Endothelial cell of umbilical vein (primary cell): ENCODE measurements around the gene HUNK. TPM values are rescaled to one million over a fixed set of nuclear protein-coding genes. Genes with fewer than 3 reads are reported as not detected.

Experiments
- BruUV-seq: library from RNA; stranded (reverse); fragments of 400-500 nt; replicated peaks from 2 replicates; lab custom pipeline; 2021; lab: Mats Ljungman, UMichigan
- CTCF ChIA-PET: fragments of 300-600, 350-600 bp; sonication (Branson Sonifier 250); formaldehyde crosslinking; loops from one replicate; lab custom pipeline; 2021; ENCODE audit warnings: antibody characterized with exemption, inconsistent platforms; lab: Charles Lee
- POLR2A ChIA-PET: fragments of 300-600, 350-600 bp; sonication (Branson Sonifier 250); formaldehyde crosslinking; loops from one replicate; lab custom pipeline; 2021; ENCODE audit warnings: antibody characterized with exemption, inconsistent platforms; lab: Charles Lee
- DNase-seq: peaks from one replicate; pipeline ENCODE4 v3.0.0-alpha.2; 2011; ENCODE audit warnings: low read depth, low spot score
- FAIRE-seq: peaks from 2 replicates; lab custom pipeline; 2011; peaks lifted over from hg19 to GRCh38; lab: Jason Lieb, UNC
- H2AFZ ChIP-seq: 2 replicates; pipeline ENCODE4 v1.6.0; 2012; ENCODE audit warnings: low read depth, low read length, control low read depth, inconsistent platforms
- H3K27ac ChIP-seq: 2 replicates; pipeline ENCODE4 v1.5.1; 2011; ENCODE audit warnings: low read depth, mild to moderate bottlenecking, control low read depth, low read length, moderate library complexity; ENCODE audit not compliant: insufficient read depth
- H3K27me3 ChIP-seq, 2 experiments: 2 replicates each; pipeline versions ENCODE4 v1.6.0 to v1.6.1; 2011; ENCODE audit warnings: low read length in 2 of 2, mixed read lengths in 1 of 2; ENCODE audit not compliant: control insufficient read depth in 2 of 2, insufficient read depth in 2 of 2
- H3K36me3 ChIP-seq, 2 experiments: 2 replicates in 1 of 2; 3 replicates in 1 of 2; pipeline ENCODE4 v1.5.1; 2011; ENCODE audit warnings: low read length in 2 of 2, mild to moderate bottlenecking in 1 of 2, moderate library complexity in 1 of 2; ENCODE audit not compliant: control insufficient read depth in 2 of 2, insufficient read depth in 2 of 2; ENCODE audit errors: extremely low read depth in 1 of 2
- H3K4me1 ChIP-seq: 3 replicates; pipeline ENCODE4 v1.5.1; 2011; ENCODE audit warnings: mild to moderate bottlenecking, low read length; ENCODE audit not compliant: control insufficient read depth, insufficient read depth; ENCODE audit errors: extremely low read depth
- H3K4me2 ChIP-seq: 2 replicates; pipeline ENCODE4 v1.6.1; 2011; ENCODE audit warnings: low read length, control low read depth, mixed read lengths; ENCODE audit not compliant: insufficient read depth
- H3K4me3 ChIP-seq, 3 experiments: fragments of 200-600 bp in 1 of 3; sonication (generic), shearing (Covaris generic) in 1 of 3; replicated peaks in 1 of 3; 2 replicates each; pipeline ENCODE4 v1.5.1; 2011 to 2016; ENCODE audit warnings: control low read depth in 3 of 3, low read length in 3 of 3, mild to moderate bottlenecking in 2 of 3, inconsistent platforms in 1 of 3, low read depth in 1 of 3, moderate library complexity in 1 of 3; ENCODE audit not compliant: insufficient read depth in 1 of 3
- H3K79me2 ChIP-seq: 2 replicates; pipeline ENCODE4 v1.6.0; 2012; ENCODE audit warnings: low read length, inconsistent platforms; ENCODE audit not compliant: control insufficient read depth, insufficient read depth
- H3K9ac ChIP-seq: replicated peaks from 2 replicates; pipeline ENCODE3; 2011; ENCODE audit warnings: low read length, control low read depth; ENCODE audit not compliant: insufficient read depth; ENCODE audit errors: extremely low read depth
- H3K9me1 ChIP-seq: replicated peaks from 3 replicates; pipeline ENCODE4 v1.6.0; 2011; ENCODE audit warnings: mild to moderate bottlenecking, low read length; ENCODE audit not compliant: control insufficient read depth, insufficient read depth; ENCODE audit errors: extremely low read depth
- H3K9me3 ChIP-seq: replicated peaks from 2 replicates; pipeline ENCODE4 v1.5.1; 2012; ENCODE audit warnings: low read length, inconsistent platforms; ENCODE audit not compliant: control insufficient read depth, insufficient read depth
- H4K20me1 ChIP-seq: replicated peaks from 2 replicates; pipeline ENCODE3; 2011; ENCODE audit warnings: mild to moderate bottlenecking, low read length; ENCODE audit not compliant: control insufficient read depth, insufficient read depth; ENCODE audit errors: extremely low read depth
- CTCF ChIP-seq, 2 donors: IDR thresholded peaks; 1 replicate in 1 of 2; 2 replicates in 1 of 2; pipeline ENCODE4 v1.5.1; 2011; ENCODE audit warnings: low read length in 2 of 2, mild to moderate bottlenecking in 2 of 2, moderate library complexity in 2 of 2, control low read depth in 1 of 2, inconsistent platforms in 1 of 2, low read depth in 1 of 2; ENCODE audit not compliant: insufficient read depth in 1 of 2; ENCODE audit errors: extremely low read depth in 1 of 2
- EZH2 ChIP-seq: IDR thresholded peaks from 2 replicates; pipeline ENCODE4 v1.6.1; 2012; ENCODE audit warnings: borderline replicate concordance, low read depth, mild to moderate bottlenecking, moderate library complexity, low read length, inconsistent platforms; ENCODE audit not compliant: severe bottlenecking
- FOS ChIP-seq: IDR thresholded peaks from 2 replicates; pipeline ENCODE4 v1.6.1; 2011; ENCODE audit warnings: mild to moderate bottlenecking, low read length, moderate library complexity, borderline replicate concordance; ENCODE audit not compliant: insufficient read depth
- GATA2 ChIP-seq: IDR thresholded peaks from 2 replicates; pipeline ENCODE4 v1.7.0; 2011; ENCODE audit warnings: low read depth, mild to moderate bottlenecking, moderate library complexity, mixed read lengths, low read length; ENCODE audit not compliant: insufficient read length, insufficient read depth
- JUN ChIP-seq: IDR thresholded peaks from 2 replicates; pipeline ENCODE4 v1.6.1; 2011; ENCODE audit warnings: borderline replicate concordance, low read depth; ENCODE audit not compliant: insufficient read length, insufficient read depth
- MAX ChIP-seq: IDR thresholded peaks from 2 replicates; pipeline ENCODE4 v1.6.1; 2011; ENCODE audit not compliant: insufficient read depth, insufficient read length
- MYC ChIP-seq: IDR thresholded peaks from one replicate; pipeline ENCODE4 v1.6.1; 2011; ENCODE audit warnings: mild to moderate bottlenecking, low read depth, low read length
- POLR2A ChIP-seq: IDR thresholded peaks from 2 replicates; pipeline ENCODE4 v1.6.1; 2012; ENCODE audit warnings: low read depth, mild to moderate bottlenecking, control low read depth, low read length
- POLR2AphosphoS5 ChIP-seq: IDR thresholded peaks from 2 replicates; pipeline ENCODE4 v1.6.1; 2012; ENCODE audit warnings: low read depth, mild to moderate bottlenecking, control low read depth, low read length, moderate library complexity; ENCODE audit not compliant: insufficient read depth
- dilution Hi-C: fragments of 300-500 bp; cut with MboI; formaldehyde crosslinking; loops from one replicate; pipeline ENCODE4 v1.15.0; 2019; ENCODE audit warnings: low sequenced_read_pairs; ENCODE audit not compliant: extremely low pct_ligation_motif_present
- intact Hi-C: fragments of 100-400 bp; cut with micrococcal nuclease; formaldehyde crosslinking; loops from one replicate; pipeline ENCODE4 v1.10.0; 2022
- polyA plus RNA-seq, 4 experiments: library from polyadenylated mRNA; depleted of rRNA in 3 of 4; stranded (reverse) in 3 of 4; unstranded in 1 of 4; fragments of >200 nt; gene quantifications; 2 replicates each; pipeline versions ENCODE4 v1.2.1 to v1.2.3, GENCODE V29; 2011 to 2012; ENCODE audit warnings: missing spikeins in 1 of 4
- total RNA-seq: library from RNA; stranded (reverse); gene quantifications from 2 replicates; pipeline ENCODE4 v1.2.3, GENCODE V29; 2021

The HUNK gene
- total and polyA plus RNA-seq, 2 donors (not counting 3 experiments of a cell fraction or from before 2014, with no cell fraction given) = not detected

GRCh38 chr21:31874812-31875212 is 2.0 kb downstream of the HUNK start:
- no peak overlapping the region for H3K9ac ChIP-seq
- H3K4me1 ChIP-seq = peaks cover 8% of the 10 kb centered on the region
- dilution Hi-C loops (no loop called here), intact Hi-C loops (no loop called here)
- no peaks in the 10 kb centered on the region for H3K79me2 ChIP-seq
- H3K36me3 ChIP-seq = no peaks in the 10 kb centered on the region
- FAIRE-seq = no peak
- no peak overlapping the region for H2AFZ ChIP-seq
- TF ChIP-seq POLR2AphosphoS5 (no peak), MAX (no peak), JUN (no peak)
- DNase-seq = no peak
- BruUV-seq = no TSS peak
- no peak overlapping the region for H3K4me3 ChIP-seq
- peaks cover 27 to 40% of the 10 kb centered on the region in 2 experiments for H3K27me3 ChIP-seq
- no peak overlapping the region for H3K4me2 ChIP-seq
- no peak overlapping the region for H3K27ac ChIP-seq
- ChIA-PET POLR2A (no interaction called here), CTCF (interaction anchor here (1.8 to 11.5 kb wide), 2 partner anchors 9 to 383 kb away, joined by 14 to 208 read pairs; no protein-coding TSS in a partner anchor)
- H3K9me1 ChIP-seq = no peaks in the 10 kb centered on the region
- H4K20me1 ChIP-seq = no peaks in the 10 kb centered on the region
- no peaks in the 10 kb centered on the region for H3K9me3 ChIP-seq

- Histone ChIP-seq H2AFZ (no peak overlapping the region), H3K27ac (no peak overlapping the region), H3K4me3 (no peak overlapping the region), H3K9me1 (no peaks in the 10 kb centered on the region), H3K79me2 (no peaks in the 10 kb centered on the region), H3K27me3 (peaks cover 24 to 36% of the 10 kb centered on the region in 2 experiments), H4K20me1 (no peaks in the 10 kb centered on the region), H3K4me1 (peaks cover 8% of the 10 kb centered on the region), H3K9ac (no peak overlapping the region), H3K4me2 (no peak overlapping the region), H3K9me3 (no peaks in the 10 kb centered on the region), H3K36me3 (no peaks in the 10 kb centered on the region)
- FAIRE-seq = no peak
- intact Hi-C loops = no loop called here
- no peak for DNase-seq
- no TSS peak for BruUV-seq
- CTCF ChIA-PET = interaction anchor here (0.9 to 1.8 kb wide), 3 partner anchors 10 to 383 kb away, joined by 4 to 14 read pairs (median 5); no protein-coding TSS in a partner anchor
- dilution Hi-C loops = no loop called here
- TF ChIP-seq POLR2AphosphoS5 (no peak), CTCF (IDR thresholded peaks at IDR 0.05; ENCODE audit: extremely low read depth in 1 of 2, insufficient read depth in 1 of 2, low read depth in 1 of 2, low read length in 2 of 2) (no peak), JUN (no peak), MYC (no peak), EZH2 (no peak), POLR2A (no peak), FOS (no peak), GATA2 (no peak), MAX (no peak)
- POLR2A ChIA-PET = no interaction called here
Observed at GRCh38 chr21:31875496-31876015, 2.7 kb downstream of the HUNK start.
